ENCODE data around the gene KDSR.
"Not testable (repeated sequence)": the region's sequence is repeated elsewhere in the genome, so short reads cannot be mapped to it uniquely, and the experiment has no call there.

KDSR gene

GRCh38 chr18:63363951-63364350 lies 3.1 kb downstream of the KDSR start:
- DNase-seq, result no peak

DNA sequence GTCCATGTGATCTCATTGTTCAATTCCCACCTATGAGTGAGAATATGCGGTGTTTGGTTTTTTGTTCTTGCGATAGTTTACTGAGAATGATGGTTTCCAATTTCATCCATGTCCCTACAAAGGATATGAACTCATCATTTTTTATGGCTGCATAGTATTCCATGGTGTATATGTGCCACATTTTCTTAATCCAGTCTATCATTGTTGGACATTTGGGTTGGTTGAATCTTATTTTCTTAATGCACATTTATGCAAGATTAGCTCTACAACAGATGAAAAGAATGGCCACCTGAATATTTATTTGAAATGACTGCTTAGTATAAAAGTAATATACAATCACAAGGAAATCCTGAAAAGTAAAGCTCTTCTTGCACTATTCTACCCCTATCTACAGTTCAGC lies 3.6 kb downstream of the KDSR start:
- not testable (repeated sequence) for DNase-seq

DNA sequence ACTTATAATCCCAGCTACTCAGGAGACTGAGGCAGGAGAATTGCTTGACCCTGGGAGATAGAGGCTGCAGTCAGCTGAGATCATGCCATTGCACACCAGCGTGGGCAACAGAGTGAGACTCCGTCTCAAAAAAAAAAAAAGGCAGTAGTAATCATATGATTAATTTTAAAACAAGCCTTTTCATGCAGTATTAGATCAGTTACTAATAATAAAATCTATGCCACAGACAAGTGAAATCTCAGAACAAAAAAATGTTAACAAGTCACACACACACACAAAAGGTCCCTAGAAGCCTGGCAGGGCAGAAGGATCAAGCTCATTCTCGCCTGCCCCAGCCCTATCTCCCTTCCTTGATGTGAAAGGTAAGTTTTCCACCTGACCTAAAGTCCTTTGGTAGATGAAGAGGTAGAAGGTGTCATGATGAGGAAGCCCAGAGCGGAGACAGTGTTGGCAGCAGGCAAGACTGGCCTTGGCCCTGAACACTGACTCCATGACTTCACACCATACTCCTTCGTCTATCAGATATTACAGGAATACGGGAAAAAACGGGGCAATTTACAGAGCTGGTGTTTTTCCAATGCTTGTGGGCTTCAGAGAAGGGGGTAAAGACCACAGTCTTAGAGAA lies 10.6 kb downstream of the KDSR start:
- no peak for DNase-seq

- DNase-seq, result no peak
These were observed 16.8 kb downstream of the KDSR start for GRCh38 chr18:63350230-63350629.

GRCh38 chr18:63348508-63349136 lies 18.4 kb downstream of the KDSR start:
- DNase-seq, result no peak

- no peak for DNase-seq
These were observed 20.4 kb downstream of the KDSR start for GRCh38 chr18:63346480-63347183.

DNA sequence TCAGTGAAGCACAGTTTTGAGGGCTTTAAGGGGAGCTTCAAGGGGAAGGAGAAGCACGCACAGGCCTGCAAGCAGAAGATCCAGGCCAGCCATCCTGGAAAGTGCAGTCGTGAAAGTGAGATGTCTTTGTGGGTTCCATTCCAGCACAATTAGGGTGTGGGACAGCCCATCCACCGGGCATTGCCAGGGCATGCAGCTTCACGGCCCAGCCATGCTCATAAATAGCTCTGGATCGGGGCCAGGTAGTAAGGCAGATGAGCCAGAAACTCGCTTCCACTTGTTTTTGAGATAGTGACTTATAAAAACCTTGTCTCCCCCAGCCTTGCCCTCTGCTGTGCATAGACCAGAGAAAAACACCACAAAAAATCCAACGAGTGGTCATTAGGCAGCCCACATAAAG lies 21.0 kb downstream of the KDSR start:
- no peak for DNase-seq

DNA sequence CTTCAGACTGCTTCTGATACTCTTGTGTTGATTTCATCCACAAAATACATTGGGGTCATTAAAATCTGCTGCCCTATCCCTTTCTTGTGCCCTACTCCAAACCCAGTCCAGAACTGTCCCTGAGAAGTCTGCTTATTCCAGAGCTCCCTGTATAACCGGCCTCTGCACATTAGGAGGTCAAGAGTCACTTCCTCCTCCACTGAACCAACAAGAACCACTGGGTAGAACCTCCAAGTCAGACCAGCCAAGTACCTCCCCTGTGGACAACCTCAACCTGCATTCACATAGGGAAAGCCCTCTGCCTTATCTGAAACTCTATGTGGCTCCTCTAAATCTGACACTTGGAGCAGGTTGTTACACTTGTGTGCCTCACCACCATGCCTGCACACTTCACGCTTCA lies 22.1 kb downstream of the KDSR start:
- no peak for DNase-seq

DNA sequence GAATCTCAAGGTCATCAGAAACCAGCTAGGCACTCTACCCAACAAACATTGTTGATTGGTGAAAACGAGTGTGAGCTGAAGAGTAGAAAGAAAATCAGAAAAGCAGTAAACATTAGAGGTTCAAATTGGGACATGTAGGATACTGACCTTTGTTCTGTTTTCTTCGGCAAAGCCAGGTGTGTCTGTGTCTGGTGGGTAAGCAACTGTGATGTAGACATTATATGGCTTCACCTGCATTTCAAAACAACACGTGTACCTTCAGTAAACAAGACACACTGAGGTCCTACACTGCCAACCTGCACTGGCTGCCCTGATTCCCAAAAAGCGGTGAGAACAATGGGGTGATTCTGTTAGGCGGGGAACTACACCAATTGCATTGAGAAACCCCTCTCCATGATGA lies 22.7 kb downstream of the KDSR start:
- DNase-seq, result no peak

GRCh38 chr18:63342206-63342605 lies 24.8 kb downstream of the KDSR start:
- DNase-seq, result no peak

GRCh38 chr18:63339920-63340484 lies 27.0 kb downstream of the KDSR start:
- no peak for DNase-seq

DNA sequence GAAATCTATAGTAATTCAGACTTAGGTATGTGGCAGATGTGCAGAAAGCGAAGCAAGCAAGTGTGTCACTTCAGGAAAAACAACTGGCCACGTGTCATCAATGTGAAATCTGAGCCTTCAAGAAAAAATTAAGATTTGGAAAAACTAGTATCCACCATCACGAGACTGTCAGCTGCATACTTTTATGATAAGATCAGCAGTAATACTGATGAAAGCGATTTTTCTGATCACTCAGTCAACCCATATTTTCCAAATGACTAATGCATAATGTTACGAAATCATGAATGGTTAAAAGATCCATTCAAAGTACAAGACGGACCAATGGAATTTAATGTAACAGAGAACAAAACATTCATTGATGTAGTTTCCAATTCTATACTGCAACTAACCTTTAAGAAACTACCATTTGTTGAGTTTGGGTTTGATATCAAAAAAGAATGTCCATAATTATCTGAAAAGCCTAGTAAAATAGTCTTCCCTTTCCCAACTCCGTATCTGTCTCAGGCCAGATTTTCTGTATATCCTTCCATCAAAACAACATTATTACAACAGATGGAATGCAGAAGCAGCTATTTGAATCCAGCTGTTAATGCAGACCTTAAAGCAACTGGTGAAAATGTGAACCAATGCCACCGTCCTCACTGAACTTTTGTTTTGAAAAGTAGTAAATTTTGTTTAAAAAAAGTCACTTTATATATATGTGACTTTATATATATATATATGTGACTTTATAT lies 30.5 kb downstream of the KDSR start:
- no peak for DNase-seq

DNA sequence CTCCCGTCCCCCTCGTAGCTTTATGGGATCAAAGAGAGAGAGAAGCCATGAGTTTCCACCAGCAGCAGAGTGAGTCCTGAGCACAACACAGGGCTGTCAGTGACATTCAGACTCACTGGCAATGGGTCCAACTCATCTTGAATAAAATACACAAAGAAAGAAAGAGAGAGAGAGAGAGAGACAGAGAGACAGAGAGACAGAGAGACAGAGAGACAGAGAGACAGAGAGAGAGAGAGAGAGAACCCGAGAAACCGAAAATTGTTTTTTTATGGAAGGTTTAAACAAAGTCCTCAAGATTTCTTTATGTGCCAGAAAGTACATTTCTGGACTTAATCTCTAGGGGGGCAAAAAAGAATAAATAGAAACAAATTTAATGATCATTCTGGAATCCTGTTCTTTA lies 35.9 kb downstream of the KDSR start:
- DNase-seq, result no peak

DNA sequence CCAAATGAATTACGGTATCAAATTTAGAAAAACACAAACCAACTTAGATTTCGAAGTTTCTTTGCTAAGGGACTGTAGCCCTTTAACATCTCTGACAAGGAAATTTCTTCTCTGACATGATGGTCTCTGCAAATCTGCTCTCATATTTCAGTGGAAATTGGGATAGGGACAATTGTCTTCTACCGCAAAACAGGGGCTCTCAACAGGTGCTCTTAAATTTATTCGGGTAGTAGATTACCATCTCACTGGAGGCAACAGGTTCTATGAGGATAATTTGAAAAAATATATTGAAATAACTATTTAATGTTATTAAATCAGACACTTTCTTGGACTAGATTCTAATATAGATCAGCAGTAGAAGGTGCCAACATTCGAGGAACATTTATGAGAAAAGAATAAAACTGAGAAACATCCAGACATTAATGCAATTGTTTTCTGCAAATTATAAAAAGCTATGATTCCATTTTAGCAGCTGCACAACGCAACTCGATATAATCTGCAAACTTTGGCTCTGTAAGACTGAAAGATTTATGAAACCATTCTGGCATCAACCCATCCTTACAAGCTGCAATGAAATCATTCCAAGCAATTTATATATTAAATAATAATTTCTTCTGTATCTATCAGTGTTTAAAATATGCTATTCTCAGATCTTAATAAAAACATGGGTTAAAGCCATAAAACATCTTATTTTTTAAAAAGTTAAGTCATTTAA lies 37.4 kb downstream of the KDSR start:
- DNase-seq, result no peak

- DNase-seq, result no peak
These were observed 41.0 kb downstream of the KDSR start for GRCh38 chr18:63326011-63326410.

DNA sequence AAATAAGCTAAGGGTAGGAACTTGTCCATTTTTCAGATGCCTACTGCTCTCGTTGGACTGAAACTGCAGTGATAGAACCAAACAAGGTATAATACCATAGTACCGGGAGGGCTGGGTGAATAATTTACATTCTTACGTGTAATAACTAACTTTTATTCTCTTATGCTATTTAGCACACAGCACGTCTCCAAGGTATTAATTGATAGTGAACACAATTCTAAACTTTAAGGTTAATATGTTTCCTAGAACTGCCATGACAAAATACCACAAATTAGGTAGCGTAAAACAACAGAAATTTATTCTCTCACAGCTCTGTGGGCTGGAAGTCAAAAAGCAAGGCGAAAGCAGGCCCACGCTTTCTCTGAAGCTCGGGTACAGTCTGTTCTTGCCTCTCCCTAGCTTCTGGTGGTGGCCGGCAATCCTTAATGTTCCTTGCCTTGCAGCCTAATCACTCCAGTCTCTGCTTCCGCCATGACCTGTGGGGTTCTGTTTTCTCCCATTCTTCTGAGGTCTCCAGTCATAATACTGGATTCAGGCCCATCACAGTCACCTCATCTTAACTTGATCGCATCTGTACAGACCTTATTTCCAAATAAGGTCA lies 41.8 kb downstream of the KDSR start:
- DNase-seq, result no peak

DNA sequence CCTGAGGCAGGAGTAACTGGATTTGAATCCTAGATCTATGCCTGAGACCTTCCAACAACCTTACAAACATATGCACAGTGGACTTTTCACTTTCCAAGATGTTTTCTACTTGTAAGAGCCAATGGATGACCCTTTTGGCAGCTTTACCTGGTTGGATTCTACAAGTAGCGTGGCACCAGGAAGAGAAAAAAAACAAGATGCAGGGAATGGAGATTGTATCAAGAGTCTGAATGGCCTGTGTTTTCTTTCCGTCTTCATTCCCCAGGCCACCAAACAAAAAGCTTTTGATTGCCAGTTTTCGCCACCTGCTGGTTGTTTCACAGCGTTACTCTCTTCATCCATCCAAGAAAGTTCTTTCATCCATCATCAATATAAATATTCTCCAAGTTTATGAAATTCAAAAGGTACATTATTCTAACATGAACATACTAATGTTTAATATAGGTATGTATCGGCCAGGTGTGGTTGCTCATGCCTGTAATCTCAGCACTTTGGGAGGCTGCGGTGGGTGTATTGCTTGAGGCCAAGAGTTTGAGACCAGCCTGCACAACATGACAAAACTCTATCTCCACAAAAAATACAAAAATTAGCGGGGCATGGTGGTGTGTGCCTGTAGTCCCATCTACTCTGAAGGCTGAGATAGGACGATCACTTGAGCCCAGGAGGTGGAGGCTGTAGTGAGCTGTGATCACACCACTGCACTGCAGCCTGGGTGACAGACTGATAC lies 43.9 kb downstream of the KDSR start:
- DNase-seq, result no peak

- DNase-seq, result no peak
These were observed 44.8 kb downstream of the KDSR start for GRCh38 chr18:63322206-63322605.

DNA sequence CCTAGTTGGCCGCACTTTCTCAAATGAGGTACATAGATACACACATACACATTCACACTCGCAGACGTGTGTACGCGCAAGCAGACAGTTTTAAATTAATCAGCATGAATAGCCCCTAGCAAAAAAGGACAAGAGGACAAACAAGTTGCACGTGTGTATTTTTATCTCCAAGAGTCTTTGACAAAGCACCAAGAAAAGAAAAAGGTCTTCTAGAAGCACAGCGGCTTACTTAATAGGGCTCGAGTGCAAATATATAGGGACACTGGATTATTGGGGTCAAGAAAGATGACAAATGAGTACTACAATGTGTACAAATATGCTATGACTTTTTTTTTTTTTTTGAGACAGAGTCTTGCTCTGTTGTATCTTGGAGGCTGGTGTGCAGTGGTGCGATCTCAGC lies 45.7 kb downstream of the KDSR start:
- no peak for DNase-seq

- DNase-seq, result no peak
These were observed 46.1 kb downstream of the KDSR start for GRCh38 chr18:63320975-63321265.

- no peak for DNase-seq
These were observed 46.7 kb downstream of the KDSR start for GRCh38 chr18:63320123-63320974.

Data from NCI-H524 treated with DMSO at 0.1 percent for 48 hours (cell line).